Suppressor macrophage treated with lipopolysaccharide for 4 hours (primary cell): ENCODE measurements around the gene MPZL1.
A peak's percentile ranks its signal among the peaks of the same experiment; 100 is the strongest.
"Not testable (repeated sequence)": the region's sequence is repeated elsewhere in the genome, so short reads cannot be mapped to it uniquely, and the experiment has no call there.

ENCODE experiments used
- DNase-seq: peaks from one replicate; pipeline ENCODE4 v3.0.0-alpha.2; 2020

The MPZL1 gene

GRCh38 chr1:167819849-167820683, 98.3 kb downstream of the MPZL1 start:
- peak; percentile 72 for DNase-seq

DNA sequence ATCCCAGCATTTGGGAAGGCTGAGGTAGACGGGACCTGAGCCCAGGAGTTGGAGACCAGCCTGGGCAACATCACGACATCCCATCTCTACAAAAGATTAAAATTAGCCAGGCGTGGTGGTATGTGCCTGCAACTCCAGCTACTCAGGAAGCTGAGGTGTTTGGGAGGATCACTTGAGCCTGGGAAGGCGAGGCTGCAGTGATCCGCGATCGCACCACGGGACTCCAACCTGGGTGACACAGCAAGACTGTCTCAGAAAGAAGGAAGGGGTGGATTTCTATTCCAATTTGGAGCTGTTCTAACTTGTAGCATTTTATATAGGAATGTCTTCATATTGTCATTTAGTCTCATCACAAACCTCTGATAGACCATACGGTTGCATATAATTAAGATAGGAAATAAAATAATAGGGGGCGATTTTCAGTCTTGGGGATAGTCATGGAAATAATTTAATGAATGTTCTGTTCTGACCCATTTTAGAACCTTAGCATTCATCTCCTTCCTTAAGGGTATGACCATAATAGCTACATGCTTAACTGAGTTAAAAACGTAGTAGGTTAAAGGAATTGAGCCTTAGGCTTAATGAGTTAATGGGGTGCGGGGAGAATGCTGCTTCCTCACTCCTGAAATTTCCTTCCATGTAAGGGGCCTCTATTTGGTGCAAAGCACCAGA, 99.0 kb downstream of the MPZL1 start:
- DNase-seq = no peak

DNA sequence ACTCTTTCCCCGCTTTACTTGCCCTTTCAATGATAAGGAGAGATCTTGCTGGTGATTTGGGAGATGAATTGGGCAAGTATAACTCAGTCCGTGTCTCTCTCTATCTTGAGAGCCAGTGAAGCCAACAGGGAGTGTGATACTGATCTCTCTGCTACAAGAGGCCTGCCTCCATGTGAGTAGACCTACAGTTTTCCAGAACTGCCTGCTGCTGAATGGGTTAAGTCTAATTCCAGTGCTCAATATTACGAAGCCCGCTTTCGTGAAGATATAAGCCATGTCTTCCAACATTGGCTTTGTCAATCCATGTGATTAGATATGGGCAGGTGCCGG, 99.5 kb downstream of the MPZL1 start:
- no peak for DNase-seq

GRCh38 chr1:167821969-167822685, 100.3 kb downstream of the MPZL1 start:
- no peak for DNase-seq

- DNase-seq = no peak
Observed at GRCh38 chr1:167824163-167824794, 102.5 kb downstream of the MPZL1 start.

GRCh38 chr1:167825419-167826079, 103.8 kb downstream of the MPZL1 start:
- DNase-seq = no peak

GRCh38 chr1:167826127-167826526, 104.3 kb downstream of the MPZL1 start:
- no peak for DNase-seq

DNA sequence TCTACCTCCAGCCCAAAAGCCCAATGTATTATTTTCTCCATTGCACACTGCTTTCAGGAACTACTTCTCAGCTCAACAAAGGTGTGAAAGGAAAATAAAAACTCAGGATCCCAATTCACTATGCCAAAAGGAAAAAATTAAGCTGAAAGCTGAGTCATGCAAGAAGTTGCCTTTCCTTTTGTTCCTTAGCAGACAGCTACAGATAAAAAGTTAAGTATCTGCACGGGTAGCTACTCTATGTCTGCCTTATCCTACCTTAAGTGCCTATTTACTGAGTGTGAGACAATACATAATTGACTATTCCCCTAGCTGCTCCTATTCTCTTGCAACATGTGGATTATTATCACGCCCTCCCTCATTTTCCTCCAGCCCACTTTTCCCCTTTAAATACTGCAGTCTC, 108.1 kb downstream of the MPZL1 start:
- DNase-seq = no peak

DNA sequence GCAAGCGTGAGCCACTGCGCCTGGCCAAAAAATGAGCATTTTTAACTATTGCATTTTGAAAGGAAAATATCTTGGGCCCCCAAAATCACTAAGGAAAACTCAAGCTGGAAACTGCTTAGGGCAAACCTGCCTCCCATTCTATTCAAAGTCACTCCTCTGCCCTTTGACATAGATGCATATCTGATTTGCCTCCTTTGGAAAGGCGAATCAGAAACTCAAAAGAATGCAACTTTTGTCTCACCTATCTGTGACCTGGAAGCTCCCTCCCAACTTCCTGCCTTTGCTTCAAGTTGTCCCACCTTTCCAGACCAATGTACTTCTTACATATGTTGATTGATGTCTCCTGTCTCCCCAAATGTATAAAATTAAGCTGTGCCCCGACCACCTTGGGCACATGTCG, 108.9 kb downstream of the MPZL1 start:
- not testable (repeated sequence) for DNase-seq

DNA sequence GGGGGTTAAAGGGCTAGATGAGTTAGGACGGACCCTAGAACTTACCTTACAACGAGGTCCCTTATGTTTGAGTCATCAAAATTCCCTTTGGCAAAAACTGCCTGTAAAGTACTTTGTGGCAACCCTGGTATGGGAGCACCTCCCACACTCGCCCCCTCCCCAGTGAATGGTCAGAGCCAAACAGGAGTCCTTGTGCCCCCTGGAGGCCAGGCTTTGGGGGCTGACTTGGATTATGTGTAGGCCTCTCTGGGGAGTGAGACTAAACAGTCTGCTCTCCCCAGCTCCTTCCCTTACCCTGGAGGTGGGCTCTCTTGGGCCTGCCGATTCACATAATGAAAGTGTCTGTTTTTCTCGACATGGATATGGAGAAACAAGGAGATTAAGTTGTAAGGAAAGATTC, 110.9 kb downstream of the MPZL1 start:
- no peak for DNase-seq

- DNase-seq = no peak
Observed at GRCh38 chr1:167833904-167834303, 112.1 kb downstream of the MPZL1 start.

GRCh38 chr1:167836197-167836596, 114.4 kb downstream of the MPZL1 start:
- no peak for DNase-seq

- DNase-seq = no peak
Observed at GRCh38 chr1:167837326-167837725, 115.5 kb downstream of the MPZL1 start.

GRCh38 chr1:167839009-167839408, 117.2 kb downstream of the MPZL1 start:
- DNase-seq = no peak
